HG03135 (cell line): ENCODE data around the gene WDR27.
"Not testable (repeated sequence)": the region's sequence is repeated elsewhere in the genome, so short reads cannot be mapped to it uniquely, and the experiment has no call there.

Source experiments
- ATAC-seq: cut with Tn5 transposase; IDR thresholded peaks from one replicate; pipeline ENCODE4 v1.9.1; 2021; ENCODE audit warnings: mild to moderate bottlenecking, moderate library complexity; ENCODE audit not compliant: unreplicated experiment

The WDR27 gene

DNA sequence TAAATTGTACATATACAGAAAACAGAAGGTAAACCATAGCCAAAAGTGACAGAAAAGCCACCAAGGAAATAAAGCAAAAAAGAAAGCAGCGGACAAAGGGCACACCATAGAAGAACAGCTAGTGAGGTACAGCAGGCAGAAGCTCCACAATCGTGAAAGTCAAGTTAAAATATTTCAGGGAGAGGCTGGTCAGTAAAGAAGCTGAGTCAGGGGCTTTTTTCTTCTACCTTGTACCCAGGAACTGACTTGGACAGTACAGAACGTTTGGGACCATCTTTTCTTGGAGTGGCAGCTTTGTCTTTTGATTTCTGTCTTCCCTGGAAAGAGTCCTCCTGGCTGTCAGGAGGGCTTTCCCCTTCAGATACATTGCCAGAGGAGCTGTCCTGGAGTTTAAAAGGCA, 8.2 kb upstream of the WDR27 start:
- no peak for ATAC-seq

DNA sequence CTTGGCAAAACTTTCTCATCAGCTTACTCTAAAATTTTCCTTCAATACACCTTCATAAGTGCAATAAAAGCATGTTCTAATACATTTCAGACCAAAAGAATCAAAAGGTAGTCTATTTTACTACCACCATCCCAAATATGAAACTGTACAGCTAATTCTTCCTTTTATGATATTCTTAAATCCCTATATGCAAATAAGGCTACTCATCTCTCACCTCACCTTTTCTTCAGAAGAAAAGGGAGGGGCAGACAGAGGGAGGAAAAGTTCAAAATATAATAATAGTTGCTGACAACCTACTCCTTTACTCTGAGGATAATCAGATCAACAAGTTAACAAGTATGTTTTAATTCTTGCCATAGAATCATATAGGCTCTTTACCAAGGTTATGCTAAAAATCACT, 7.5 kb upstream of the WDR27 start:
- ATAC-seq, result peak; percentile 58

DNA sequence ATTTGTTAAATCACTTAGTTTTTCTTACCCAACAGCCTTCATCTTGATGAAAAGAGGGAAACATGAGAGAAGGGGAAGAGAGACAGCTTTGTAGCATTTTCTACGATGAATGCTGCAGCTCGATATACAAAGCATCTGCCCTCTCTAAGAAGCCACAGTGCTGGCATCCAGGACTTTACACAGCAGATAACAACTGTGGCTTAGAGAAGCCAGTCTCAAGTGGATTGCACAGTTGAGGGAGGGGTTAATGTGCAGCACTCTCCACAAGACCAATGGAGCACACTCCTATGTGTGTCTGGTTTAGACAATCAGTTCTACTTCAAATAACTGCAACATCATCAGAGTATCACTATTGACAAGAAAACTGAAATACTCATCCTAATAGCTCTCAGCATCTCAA, 5.9 kb upstream of the WDR27 start:
- ATAC-seq, result no peak

DNA sequence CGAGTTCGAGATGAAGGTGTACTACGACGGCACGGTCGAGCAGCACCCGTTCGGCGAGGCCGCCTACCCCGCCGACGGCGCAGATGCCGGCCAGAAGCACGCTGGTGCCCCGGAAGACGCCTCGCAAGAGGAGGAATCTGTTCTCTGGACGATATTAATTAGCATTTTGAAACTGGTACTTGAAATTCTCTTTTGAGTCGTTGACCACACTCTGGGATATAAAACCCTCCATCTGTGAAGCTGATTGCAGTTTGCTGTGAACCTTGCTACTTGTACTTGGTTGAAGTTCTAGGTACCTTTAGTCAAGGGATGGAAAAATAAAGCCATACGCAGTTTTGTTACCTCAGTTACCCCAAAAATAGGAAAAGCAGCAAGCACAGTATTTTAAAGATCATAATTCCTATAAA, 1.0 kb upstream of the WDR27 start:
- peak; percentile 19 for ATAC-seq

DNA sequence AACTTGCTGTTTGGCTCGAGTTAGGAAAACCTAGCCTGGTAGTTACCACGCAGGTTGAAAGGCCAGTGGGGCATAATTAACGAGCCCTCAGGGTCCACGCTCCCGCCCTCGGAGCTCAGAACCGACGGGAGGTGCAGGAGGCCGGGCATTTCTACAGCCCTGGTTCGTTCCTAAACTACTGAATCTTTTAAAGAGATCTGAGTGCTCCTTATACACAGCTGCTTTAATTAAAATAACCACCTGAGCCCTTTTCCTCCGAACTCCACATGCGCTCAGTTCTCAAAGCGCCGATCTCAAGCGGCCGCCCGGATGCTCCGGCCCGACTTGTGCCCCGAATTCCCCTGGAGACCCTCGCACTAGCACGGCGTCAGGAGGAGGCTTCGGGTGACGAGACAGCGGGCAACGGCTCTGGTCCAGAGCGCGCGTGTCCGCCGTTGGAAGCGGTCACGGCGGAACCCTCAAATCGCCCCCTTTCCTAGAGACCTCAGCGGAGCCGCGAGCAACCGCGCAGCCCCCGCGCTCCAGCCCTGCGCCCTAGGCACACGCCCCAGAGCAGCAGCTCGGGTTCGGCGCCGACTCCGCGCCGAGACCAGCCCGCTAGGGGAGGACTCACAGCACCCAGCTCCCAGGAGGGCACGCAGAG, 397 bp downstream of the WDR27 start:
- peak; percentile 15 for ATAC-seq

DNA sequence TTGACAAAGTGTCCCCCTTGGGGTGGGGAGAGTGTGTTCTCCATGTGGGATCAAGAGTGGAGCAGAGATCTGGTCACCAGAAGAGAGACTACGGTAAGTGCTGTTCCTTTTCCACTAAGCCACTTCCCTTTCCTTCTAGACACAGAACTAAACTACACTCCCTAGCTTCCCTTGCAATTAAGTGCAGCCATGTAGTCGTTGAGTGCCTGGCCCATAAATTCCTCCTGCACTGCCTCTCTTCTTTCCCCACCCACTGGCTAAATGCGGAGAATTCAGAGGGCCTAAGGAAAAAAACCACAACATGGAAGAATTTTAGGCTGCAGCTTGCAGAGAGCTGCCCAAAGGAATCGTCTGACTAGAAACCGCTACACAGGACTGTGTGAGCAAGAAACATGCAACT, 1.5 kb downstream of the WDR27 start:
- ATAC-seq, result no peak

DNA sequence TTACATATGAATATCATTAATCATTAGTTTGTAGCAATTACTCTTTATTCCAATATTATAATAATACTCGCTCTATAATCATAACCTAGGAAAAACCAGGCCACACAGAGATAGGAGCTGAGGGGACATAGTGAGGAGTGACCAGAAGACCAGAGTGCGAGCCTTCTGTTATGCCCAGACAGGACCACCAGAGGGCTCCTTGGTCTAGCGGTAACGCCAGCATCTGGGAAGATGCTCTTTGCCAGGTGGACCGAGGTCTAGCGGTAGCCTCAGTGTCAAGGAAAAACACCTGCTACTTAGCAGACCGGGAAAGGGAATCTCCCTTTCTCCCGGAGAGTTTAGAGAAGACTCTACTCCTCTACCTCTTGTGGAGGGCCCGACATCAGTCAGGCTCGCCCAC, 4.7 kb downstream of the WDR27 start:
- ATAC-seq, result not testable (repeated sequence)

DNA sequence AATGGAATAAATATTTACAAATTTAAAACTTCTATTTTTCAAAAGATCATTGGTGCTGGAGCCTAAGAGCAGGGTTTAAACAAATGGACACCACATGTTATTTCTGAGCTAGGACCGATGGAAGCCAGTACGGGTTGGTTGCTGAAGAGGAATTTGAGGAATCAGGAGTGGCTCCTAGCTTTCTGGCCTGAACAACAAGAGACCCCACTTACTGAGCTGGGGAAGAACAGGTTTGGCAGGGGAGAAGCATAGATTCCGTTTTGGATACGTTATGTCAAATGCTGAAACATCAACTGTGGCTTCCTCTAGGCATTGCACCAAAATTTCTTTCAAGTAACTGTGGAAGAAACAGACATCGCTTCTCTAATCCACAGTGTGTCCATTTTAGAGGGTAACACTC, 6.7 kb downstream of the WDR27 start:
- ATAC-seq, result no peak

DNA sequence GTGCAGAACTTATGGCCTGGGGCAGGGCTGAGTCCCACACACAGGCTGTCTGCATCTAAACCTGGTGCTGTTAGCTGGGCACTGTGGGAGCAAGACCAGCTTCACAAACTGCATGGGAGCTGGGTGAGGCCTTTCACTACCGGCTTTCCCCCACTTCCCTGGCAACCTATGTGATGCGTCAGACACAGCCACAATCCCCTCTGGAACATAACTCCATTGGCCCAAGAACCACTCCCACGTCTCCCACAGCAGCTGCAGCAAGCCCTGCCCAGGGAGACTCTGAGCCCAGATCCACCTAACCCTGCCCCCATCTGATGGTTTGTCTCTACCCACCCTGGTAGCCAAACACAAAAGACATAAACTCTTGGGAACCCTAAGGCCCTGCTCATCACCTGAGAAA, 9.3 kb downstream of the WDR27 start:
- ATAC-seq, result no peak

DNA sequence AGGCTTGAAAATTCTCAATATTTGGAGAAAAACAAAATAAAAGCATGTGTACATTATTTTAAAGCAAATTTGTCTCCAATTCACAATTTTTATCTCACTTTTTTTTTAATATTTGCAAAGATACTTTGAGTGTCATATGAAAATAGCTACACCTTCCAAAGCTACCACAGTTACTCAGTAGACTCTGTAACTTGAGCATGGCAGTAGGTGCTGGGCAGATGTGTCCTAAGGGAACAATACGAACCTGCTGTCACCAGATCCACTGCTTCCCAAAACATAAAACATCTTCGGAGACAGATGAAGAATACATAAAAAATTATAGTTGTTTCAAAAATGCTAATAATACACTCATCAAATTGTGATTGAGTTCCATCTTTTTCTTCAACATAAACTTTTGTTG, 10.6 kb downstream of the WDR27 start:
- no peak for ATAC-seq

DNA sequence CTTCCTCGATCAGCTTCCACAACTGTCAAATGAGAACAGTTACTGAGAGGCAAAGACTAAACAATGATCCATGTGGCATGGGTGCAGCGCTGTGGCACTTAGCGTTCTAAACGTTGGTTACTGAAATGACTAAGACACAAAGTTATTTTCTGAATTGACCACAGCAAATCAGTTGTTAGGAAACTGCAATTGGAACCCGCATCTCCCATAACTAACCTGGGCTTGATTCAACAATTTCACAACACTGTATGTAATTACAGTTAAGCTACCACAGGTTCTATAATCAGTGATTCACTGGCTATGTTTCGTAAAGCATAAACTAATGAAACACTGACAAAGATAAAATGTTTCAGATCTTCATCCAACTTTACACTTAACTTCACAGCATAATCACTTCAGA, 12.5 kb downstream of the WDR27 start:
- ATAC-seq, result no peak

DNA sequence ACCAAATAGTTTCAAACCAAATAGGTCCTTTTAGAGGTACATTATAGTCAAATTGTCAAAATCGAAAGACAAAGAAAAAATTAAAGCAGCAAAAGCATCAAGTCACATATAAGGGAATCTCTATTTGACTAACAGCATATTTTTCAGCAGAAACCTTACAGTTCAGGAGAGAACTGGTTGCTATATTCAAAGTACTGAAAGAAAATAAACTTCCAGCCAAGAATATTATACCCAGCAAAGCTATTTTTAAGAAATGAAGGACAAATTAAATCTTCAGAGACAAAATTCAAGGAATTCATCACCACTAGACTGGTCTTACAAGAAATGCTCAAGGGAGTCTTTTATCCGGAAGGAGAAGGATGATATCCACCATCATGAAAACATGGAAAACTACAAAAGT, 16.0 kb downstream of the WDR27 start:
- no peak for ATAC-seq

DNA sequence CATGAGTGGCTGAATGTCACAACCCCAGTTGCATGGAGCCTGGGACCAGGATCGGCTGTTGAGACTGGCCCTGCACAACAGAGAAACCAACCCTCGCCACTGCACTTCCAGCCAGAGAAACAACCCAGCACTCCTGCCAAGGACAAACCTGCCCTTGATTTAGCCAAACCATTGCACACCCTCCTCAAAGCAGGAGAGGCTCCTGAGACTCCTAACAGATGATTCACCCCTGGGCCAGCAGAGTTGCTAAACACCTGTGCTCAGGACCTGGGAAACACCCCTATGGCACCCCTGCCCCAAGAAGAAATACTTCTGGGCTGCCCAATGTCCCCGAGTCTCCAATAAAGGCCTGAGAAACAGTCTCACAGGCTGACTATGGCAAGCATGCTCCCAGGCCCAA, 17.8 kb downstream of the WDR27 start:
- no peak for ATAC-seq

DNA sequence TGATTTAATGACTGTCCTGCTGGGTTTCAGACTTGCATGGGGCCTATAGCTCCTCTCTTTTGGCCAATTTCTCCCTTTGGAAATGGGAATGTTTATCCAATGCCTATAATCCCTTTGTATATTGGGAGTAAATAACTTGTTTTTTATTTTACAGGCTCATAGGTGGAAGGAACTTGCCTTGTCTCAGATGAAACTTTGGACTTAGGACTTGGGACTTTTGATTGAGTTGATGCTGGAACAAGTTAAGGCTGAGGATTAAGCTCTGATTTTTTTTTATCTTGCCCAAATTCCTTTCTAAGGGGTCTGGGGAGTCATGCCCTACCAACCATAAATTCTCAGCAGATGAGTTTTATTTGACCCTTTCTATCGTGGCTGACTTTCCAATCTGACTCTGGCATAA, 23.5 kb downstream of the WDR27 start:
- no peak for ATAC-seq

DNA sequence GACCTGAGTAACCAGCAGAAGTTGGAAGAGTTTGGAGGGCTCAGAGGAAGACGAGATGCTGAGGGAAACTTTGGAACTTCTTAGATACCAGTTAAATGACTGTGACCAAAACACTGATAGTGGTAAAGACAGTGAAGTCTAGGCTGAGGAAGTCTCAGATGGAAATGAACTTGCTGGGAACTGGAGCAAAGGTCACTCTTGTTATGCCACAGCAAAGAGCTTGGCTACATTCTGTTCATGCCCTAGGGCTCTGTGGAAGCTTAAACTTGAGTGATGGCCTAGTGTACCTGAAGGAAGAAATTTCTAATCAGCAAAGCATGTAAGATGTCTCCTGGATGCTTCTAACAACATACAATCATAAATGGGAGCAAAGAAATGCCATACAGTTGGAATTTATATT, 24.7 kb downstream of the WDR27 start:
- no peak for ATAC-seq

DNA sequence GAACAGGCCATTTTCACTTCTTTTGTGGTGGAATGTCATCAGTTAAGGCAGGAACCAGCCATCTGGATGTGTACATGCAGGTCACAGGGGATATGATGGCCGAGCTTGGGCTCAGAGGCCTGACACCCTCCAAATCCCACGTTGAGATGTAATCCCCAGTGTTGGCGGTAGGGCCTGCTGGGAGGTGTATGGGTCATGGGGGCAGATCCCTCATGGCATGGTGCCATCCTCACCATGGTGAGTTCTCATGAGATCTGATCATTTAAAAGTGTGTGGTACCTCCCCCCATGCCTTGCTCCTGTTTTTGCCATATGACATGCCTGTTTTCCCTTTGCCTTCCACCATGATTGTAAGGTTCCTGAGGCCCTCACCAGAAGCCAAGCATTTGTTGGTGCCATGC, 26.8 kb downstream of the WDR27 start:
- ATAC-seq, result no peak

DNA sequence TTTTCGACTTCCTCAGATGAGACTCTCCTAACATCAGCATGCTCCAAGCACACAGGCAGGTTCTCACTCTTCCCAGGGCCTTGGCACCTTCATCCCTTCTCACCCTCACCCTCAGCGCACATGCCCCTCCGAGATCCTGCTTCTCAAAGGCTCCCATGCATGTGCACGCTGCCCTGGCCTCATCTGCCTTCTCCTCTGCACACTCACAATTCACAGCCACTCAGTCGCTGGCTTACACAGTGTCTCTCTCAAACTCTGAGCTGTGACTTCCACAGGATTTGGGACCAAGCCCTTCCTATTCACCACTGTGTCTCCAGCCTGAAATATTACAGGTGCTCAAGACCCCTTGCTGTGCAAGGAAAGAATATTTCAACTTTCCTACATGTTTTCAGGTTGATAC, 30.3 kb downstream of the WDR27 start:
- no peak for ATAC-seq

DNA sequence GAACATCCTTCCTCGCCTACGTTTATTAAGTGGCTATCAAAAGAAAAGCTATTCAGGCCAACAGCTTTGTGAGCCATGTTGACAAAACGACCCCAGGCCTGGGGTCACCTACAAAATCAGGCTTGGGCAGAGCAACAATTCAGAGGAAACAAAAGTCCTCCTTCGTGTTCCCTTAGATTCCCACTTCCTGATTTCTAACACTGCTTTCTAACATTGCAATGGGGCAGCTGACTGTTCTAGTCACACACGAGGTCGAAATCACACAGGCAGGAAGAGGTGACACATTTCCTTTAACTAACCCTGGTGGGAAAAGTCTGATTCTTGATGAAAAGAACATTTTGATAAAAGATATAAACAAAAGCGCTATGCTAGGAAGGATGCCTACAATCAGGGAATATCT, 31.9 kb downstream of the WDR27 start:
- ATAC-seq, result no peak

DNA sequence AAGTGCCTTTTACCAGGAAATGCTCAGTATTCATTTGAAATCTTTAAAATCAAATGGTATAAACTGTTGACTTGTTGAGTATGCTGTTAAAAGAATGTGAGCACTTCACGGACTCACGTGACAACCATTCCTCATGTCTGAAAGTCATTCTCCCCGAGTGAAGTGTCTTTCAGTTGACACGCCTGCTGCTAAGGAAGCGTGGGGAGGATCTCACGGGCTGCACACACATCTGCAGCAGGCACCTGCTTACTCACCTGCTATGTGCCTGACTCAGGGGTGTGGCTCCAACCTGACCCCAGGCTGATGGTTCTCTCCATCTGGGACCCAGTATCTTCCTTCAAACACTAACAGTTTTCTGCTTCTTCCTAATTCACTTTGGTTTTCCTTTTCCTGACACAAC, 32.7 kb downstream of the WDR27 start:
- ATAC-seq, result no peak

DNA sequence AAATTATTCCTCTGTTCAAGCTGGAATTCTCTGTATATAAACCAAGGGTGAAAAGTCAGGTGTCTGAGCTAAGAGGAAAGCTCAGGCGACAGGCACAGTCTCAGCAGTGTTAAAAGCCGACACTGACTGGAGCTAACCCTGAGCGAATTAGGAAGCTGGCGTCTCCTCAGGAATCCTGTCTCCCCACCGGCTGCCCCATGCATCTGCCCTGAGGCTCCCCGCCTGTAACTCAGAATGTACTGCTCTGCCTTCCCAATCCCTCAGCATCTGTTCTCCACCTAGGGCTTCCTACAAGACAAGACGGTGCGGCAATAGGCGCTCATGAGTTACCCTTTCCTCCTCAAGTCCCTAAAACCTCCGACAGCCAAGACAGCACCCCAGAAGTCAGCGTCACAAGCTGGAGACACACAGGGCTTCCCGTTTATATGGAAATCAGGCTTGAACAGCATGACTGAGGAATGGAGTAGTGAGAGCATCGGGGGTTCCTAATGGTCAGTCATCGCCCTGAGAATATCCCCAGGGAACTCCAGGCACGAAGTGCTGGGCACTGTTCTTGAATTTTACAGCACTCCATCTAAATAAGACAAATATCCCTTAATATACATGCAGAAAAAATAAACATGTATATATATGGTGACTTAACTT, 33.5 kb downstream of the WDR27 start:
- no peak for ATAC-seq

DNA sequence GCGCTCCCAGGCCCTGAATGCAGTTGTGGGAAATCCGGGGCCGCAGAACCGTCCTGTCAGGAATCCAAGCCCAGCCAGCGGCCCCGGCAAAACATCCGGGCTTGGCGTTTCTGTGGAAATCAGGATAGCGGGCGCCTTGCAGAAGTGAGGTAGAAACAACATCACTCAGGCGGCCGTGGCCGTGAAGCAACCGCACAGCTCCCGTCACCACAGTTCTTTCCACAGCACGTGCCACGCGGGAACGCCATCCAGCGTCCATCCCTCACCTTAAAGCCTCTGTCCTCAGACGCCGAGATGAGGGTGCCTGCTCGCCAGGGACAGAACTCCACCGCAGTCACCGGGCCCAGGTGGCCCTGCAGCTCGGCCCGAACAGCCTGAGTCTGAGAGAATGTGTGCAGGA, 34.1 kb downstream of the WDR27 start:
- no peak for ATAC-seq

DNA sequence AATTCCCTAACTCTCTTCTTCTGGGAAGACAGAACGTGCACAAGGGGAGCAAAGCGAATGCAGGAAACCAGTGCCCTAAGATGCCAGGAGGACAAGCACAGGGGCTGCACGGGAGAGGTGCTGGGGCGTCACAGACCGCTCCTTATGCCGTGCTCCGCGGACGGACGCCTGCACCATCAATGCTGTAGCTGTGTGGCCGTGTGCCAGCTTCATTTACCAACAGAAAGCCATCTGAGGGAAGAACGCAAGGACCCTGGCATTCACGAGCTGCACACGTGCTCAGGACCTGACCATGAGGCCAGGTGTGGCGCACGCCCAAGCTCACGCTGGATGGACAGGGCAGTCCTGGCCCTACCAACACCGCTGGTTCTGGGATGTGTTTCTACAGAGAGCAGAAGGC, 35.4 kb downstream of the WDR27 start:
- no peak for ATAC-seq

DNA sequence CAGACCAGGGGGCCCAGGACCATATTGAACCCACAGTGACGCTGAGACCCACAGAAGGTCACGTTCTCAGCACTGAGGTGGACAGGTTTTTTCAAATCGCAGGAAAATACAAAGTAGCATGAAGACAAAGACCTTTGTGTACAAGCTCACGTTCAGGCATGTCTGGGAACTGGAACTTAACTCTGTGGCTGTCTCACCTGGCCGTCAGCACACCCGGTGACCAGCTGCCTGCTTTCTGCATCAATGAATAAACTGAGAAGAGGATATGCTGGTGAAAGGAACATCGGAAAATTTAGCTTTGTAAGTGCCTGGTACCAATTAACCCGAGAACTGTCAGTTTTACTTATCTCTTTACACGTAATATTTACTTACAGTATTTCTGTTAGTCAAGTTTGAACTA, 36.5 kb downstream of the WDR27 start:
- ATAC-seq, result no peak
